GM18520 (cell line): ENCODE results near the gene GPC2.
"Not testable (repeated sequence)": the region's sequence is repeated elsewhere in the genome, so short reads cannot be mapped to it uniquely, and the experiment has no call there.

Experiments
- ATAC-seq: cut with Tn5 transposase; IDR thresholded peaks from one replicate; pipeline ENCODE4 v1.9.1; 2021; ENCODE audit not compliant: unreplicated experiment

The GPC2 gene, protein sequence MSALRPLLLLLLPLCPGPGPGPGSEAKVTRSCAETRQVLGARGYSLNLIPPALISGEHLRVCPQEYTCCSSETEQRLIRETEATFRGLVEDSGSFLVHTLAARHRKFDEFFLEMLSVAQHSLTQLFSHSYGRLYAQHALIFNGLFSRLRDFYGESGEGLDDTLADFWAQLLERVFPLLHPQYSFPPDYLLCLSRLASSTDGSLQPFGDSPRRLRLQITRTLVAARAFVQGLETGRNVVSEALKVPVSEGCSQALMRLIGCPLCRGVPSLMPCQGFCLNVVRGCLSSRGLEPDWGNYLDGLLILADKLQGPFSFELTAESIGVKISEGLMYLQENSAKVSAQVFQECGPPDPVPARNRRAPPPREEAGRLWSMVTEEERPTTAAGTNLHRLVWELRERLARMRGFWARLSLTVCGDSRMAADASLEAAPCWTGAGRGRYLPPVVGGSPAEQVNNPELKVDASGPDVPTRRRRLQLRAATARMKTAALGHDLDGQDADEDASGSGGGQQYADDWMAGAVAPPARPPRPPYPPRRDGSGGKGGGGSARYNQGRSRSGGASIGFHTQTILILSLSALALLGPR

DNA sequence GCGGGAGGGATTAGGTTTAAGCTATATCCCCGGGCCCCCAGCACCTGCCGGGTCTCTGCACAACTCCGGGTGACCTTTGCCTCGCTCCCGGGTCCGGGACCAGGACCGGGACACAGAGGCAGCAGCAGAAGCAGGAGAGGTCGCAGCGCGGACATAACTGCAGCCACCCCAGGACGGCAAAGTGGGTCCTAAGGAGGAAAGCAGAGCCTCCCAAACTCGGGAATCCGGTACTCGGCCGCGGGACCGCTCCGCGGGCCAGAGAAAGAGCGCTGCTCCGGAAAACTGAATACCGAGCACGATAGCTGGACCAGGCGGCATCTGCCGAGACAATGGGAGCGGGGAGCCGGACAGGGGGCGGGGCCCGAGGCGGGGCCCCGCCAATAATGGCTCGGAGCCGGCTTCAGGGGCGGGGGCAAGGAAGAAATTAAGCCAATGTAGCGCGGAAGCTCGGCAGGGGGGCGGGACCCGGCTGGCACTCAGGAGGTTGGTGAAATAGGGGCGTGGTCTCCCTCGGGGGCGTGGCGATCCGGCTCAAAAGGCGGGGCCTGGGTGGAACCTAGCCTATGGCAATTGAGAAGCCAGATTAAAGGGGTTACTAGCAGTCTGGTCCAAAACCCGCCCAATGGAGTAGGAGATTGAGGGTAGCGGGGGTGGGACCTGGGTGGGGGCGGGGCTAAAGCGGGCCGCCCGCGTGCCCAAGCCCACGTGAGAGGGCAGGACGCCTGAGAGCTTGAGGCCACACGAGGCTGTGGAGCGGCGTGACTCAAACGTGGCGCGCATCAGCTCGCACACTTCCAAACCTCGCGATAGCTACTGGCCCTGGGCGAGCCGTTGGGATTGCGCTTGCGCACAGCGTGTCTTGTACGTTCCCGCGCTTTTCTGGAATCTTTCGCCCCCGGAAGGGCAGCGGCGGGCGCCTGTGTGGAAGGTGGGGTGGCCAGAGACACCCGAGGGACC, at the start of gene GPC2, which contains the start of gene STAG3:
TSS of gene GPC2 (minus strand) at position 337 of the 957 bp plus-strand sequence. CDS start at position 155, 182 bp downstream.
TSS of gene STAG3 (plus strand) at position 874 of the 957 bp plus-strand sequence. CDS start 2,639 bp downstream, outside the sequence.
- peak; percentile 79 for ATAC-seq

DNA sequence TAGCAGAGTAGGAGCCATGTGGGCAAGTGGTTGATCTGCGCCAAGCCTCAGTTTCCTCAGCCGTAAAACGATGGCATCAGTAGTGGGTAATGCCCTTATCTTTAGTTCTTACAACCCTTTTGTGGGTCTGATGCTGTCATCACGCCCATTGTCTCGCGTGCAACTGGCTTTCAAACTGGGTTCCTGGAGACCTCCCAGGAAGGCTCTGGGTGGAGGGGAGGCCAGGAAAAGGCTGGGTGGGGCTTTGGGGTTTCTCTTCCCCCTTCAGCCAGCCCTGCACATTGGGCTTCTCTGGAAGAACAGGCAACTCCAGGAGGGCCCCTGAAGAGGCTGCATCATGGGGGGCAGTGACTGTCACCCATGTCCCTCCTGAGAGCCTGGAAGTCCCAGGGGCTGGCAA, 47.7 kb upstream of the GPC2 start:
- ATAC-seq, result not testable (repeated sequence)

DNA sequence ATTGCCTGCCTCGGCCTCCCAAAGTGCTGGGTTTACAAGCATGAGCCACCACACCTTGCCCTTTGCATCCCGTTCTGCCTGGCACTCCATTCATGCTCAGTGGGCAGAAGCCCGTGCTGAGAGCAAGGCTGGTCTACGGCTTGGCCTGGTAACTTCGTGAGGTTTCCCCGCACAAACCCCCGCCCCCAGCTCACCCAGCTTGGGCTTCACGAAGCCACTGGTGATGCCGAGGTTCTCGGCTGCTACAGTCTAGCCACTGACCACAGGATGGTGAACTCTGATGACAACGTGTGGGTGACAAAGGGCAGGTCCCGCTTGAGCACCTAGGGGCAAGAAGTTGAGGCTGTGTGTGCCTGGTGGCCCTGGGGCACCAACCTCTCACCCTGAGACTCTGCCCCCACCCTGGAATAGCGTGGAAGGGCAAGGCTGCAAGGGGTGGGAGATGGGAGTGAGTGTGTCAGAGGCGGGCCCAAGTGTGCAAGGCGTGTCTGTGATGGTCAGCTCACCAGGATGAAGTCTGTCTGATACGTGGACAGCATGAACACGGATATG, 46.3 kb upstream of the GPC2 start:
- not testable (repeated sequence) for ATAC-seq

DNA sequence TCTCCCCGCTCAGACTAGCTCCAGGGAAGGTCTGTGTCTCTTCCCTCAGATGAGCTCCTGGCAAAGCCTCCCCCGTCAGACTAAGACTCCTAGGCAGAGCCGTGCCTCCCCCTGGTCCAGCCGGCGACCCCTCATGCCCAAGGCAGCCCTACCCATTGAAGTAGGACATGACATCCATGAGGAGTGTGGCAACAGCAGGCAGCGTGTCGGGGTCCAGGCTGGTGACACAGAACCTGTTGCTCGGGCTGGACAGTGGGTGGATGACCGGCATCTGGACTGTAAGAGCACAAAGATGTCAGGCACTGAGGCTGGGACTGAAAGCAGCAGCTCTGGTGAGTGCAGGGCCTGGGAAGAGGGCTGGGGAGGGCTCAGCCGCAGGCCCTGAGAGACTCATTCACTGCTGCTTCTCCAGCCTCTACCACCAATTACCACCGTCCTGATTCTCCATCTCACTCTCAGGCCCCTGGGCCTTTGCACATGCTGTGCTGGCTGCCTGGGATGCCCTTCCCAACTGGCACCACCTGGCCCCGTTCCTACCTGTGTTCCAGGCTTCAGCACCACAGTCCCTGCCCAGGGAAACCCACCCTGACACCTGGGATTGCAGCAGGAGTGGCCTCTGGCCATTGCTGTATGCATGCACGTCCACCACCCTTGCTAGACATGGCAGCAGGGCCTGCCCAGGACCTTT, 45.4 kb upstream of the GPC2 start:
- no peak for ATAC-seq

DNA sequence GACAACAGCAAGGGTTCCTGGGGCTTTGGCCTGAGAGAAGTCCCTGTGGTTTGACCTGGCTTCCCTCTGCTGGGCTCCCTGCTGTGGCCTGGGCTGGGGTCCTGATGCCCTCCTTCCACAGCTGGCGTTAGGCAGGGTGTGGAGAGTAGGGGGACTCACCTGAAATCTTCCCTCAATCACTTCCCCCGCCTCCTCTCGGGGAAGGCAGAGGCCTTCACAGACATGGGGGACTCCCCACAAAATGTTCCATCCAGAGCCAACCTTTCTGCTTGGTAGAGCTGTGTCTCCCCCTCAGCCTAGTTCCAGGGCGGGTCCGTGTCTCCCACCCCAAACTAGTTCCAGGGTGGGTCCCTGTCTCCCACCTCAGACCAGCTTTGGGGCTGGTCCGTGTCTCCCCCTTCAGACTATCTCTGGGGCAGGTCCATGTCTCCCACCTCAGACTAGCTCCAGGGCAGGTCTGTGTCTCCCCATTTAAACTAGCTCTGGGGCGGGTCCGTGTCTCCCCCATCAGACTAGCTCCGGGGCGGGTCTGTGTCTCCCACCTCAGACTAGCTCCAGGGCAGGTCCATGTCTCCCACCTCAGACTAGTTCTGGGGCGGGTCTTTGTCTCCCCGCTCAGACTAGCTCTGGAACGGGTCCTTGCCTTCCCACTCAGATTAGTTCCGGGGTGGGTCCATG, 44.7 kb upstream of the GPC2 start:
- ATAC-seq, result no peak

DNA sequence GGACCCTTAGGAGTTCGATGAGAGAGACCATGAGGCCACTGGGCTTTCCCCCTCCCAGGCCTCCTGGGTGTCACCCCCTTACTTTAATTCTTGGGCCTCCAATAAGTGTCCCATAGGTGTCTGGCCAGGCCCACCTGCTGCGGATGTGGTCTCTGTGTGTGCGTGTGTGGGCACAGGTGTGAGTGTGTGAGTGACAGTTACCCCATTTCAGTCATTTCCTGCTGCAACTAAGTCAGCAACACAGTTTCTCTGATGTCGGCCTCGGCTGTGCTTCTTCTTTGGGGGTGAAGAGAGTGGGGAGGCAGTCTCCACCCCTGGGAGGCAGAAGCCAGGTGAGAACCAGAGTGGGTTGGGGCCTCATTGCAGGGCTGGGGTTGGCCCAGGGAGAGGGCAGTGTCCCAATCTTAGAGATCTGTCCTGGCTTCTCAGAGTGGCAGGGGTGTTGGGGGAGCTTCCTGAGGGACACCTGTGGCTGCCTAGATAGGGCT, 44.1 kb upstream of the GPC2 start:
- peak; percentile 30 for ATAC-seq

DNA sequence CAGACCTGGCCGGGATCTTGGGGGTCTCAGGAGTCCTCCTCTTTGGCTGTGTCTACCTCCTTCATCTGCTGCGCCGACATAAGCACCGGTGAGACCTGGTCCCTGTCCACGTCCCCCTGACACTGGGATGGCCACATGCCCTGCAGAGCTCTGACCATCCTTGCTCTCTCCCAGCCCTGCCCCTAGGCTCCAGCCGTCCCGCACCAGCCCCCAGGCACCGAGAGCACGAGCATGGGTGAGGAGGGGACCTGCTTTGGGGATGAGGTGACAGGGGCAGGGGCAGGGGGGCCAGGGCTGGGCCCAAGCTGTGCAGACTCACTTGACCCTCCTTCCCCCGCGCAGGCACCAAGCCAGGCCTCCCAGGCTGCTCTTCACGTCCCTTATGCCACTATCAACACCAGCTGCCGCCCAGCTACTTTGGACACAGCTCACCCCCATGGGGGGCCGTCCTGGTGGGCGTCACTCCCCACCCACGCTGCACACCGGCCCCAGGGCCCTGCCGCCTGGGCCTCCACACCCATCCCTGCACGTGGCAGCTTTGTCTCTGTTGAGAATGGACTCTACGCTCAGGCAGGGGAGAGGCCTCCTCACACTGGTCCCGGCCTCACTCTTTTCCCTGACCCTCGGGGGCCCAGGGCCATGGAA, 43.5 kb upstream of the GPC2 start:
- no peak for ATAC-seq

DNA sequence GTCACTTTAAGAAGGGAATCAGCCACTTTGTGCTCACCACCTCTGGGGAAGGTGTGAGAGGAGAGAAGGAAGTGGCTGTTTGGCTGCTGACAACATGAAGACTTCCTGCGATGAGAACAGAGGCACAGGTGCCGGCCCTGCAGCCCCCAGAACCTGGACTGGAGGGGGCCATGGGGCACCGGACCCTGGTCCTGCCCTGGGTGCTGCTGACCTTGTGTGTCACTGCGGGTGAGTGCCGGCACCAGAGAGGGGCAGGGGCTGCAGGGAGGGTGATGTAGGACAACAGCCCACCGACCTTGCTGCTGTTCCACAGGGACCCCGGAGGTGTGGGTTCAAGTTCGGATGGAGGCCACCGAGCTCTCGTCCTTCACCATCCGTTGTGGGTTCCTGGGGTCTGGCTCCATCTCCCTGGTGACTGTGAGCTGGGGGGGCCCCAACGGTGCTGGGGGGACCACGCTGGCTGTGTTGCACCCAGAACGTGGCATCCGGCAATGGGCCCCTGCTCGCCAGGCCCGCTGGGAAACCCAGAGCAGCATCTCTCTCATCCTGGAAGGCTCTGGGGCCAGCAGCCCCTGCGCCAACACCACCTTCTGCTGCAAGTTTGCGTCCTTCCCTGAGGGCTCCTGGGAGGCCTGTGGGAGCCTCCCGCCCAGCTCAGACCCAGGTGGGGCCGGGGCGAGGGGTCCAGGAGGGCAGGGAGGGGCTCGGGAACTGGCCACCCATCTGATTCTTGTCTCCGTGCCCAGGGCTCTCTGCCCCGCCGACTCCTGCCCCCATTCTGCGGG, 42.8 kb upstream of the GPC2 start, which contains the start of gene PVRIG:
TSS of gene PVRIG (plus strand) at position 149 of the 785 bp plus-strand sequence. CDS start at position 171, 22 bp downstream.
- ATAC-seq, result not testable (repeated sequence)

DNA sequence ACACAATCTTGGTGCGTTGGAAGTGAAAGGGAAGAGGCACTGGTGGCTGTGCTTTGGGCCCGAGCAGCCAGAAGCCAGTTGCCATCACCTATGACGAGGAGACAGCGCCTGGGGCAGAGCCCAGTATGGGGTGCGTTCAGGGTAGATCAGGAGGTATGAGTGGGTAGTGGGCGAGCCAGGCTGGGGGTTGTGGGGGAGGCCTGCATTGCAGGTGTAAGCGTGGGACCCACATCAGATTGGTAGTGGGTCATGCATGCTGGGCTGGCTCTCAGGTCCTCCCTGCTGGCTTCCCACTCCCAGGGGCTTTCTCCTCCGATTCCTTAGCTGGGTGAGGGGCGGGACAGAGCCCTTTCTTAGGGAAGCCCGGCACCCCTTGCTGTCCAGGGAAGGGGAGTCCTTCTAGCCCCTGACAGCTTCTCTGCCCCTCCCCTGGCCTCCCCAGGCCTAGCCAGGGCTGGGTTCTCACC, 42.1 kb upstream of the GPC2 start:
- ATAC-seq, result no peak

DNA sequence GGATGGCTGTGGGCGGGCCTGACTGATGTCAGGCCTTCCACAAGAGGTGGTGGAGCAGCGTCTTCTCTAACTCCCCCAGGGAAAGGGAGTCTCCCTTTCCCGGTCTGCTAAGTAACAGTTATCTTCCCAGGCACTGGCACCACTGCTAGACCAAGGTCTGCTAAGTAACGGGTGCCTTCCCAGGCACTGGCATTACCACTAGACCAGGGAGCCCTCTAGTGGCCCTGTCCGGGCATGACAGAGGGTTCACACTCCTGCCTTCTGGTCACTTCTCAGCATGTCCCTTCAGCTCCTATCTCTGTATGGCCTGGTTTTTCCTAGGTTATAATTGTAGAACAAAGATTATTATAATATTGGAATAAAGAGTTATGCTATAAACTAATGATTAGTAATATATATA, 40.8 kb upstream of the GPC2 start:
- ATAC-seq, result peak; percentile 15

DNA sequence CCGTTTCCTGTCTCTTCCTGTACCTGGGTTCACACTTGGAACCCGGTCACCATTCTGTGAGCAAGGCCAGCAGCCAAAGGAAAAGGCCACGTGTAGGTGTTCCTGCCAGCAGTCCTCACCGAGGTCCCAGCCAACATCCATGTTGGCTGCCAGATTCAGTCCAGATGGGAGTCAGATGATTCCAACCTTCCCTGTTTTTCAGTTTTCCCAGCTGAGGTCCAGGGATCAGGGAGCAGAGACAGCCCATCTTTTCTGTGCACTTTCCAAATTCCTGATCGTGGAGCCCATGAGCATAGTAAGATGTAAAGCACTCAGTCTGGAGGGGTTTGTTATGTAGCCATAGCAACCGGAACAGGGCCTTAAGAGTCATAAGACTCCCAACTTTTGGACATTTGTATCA, 38.7 kb upstream of the GPC2 start:
- no peak for ATAC-seq

DNA sequence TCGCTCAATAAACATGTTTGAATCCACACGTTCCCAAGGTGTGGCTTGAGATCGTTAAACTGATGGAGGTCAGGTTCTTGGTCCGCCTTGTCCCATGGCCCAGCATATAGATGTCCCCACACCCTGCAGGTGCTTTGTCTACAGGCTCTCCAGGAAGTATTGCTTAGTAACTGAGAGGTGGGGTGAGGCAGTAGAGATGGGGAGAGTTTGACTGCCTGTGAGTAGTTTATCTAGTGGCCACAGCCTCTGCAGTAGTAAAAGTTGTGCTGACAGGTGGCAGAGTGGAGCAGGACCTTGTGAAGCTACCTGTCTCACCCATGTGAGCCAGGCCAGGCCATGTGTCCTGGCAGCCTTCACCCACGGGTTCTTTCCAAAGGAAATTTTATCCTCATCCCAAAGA, 37.2 kb upstream of the GPC2 start:
- ATAC-seq, result not testable (repeated sequence)

DNA sequence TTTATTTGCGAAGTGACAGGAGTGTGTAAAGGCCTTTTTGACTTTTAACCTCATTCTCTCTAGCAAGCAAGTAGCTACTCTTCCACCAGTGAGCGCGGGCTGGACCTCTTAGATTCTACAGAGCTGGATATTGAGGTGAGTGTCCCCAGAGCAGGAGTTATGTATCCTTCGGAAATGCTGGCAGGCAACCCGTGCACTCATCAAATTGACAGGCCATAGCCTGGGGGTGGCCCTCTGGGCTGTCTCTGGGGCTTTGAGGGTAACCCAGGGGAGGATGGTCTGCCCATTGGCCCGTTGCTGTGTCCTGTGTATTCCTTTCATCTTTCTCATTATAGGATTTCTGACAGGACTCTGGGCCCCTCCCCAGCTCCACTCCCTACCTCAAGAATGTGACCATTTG, 36.5 kb upstream of the GPC2 start:
- ATAC-seq, result no peak

DNA sequence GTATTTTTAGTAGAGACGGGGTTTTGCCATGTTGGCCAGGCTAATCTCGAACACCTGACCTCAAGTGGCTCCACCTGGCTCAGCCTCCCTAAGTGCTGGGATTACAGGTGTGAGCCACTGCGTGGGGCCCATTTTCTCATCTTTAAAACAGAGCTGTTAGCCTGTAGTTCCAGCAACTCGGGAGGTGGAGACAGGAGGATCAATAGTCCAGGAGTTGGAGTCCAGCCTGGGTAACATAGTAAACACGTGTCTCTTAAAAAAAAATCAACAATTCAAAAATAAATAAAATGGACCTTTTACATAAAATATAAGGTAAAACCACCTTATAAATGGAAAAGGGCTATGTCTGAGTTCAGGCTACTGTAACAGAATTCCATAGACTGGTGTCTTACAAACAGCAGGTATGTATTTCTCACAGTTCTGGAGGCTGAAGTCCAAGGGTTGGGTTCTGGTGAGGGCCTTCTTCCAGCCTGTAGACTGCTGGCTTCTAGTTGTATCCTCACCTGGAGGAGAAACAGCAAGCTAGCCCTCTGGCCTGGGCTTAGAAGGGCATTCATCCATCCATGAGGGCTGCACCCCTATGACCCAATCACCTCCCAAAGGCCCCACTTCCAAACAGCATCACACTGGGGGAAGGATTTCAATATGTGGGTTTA, 35.6 kb upstream of the GPC2 start:
- ATAC-seq, result no peak

DNA sequence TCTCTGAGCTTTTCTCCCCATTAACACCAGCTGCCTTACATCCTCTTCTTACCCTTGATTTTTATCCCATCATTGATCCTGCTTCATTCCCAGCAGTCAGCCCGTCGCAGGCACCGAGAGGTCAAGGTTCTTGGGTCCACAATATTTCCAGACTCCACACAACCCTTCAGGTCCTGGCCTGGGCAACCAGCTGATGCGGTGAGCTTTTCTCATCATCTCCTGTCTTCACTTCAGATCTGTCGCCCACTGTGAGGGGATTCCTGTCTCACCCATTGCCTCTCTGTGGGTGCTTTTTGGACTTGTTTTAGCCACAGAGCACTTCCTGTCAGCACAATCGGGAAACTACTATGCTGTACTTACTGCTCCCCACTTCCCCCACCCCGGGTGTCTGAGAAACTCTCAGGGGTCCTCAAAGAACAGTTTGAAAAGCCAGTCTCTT, 34.2 kb upstream of the GPC2 start:
- no peak for ATAC-seq

DNA sequence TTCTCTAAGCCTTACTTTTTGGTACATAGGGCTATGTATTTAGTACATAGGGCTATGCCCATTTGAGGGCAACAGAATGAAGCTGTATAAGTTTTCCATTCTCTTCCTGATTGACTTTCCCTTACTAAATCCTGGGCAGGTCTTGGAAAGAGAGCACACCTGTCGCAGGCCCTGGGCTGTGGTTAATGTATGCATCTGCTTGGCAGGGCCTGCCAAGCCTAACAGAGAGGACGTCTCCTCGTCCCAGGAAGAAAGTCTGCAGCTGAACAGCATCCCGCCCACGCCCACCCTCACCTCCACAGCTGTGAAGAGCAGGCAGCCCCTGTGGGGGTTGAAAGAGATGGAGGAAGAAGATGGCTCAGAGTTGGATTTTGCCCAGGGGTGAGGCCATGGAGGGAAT, 33.6 kb upstream of the GPC2 start:
- ATAC-seq, result no peak

DNA sequence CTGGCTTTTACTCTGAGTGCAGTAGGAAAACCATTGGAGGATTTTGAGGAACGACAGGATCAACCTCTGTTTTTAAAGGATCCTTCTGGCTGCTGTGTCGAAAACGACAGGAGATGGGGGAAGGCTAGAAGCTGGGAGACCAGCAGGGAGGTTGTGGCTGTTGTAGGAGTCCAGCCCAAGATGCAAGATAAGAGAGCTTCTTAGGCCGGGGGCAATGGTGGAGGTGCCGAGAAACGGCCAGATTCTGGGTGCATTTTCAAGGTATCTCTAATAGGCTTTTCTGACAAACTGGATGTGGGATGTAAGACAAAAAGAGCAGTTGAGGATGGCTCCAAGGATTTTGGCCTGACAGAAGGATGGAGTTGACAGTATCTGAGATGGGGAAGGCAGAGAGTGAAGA, 32.3 kb upstream of the GPC2 start:
- ATAC-seq, result no peak
